LoVo (cell line): ENCODE results near the gene KISS1R.

ENCODE experiments used
- DNase-seq: peaks from one replicate; pipeline ENCODE4 v3.0.0-alpha.2; 2016; ENCODE audit warnings: low spot score

KISS1R gene

DNA sequence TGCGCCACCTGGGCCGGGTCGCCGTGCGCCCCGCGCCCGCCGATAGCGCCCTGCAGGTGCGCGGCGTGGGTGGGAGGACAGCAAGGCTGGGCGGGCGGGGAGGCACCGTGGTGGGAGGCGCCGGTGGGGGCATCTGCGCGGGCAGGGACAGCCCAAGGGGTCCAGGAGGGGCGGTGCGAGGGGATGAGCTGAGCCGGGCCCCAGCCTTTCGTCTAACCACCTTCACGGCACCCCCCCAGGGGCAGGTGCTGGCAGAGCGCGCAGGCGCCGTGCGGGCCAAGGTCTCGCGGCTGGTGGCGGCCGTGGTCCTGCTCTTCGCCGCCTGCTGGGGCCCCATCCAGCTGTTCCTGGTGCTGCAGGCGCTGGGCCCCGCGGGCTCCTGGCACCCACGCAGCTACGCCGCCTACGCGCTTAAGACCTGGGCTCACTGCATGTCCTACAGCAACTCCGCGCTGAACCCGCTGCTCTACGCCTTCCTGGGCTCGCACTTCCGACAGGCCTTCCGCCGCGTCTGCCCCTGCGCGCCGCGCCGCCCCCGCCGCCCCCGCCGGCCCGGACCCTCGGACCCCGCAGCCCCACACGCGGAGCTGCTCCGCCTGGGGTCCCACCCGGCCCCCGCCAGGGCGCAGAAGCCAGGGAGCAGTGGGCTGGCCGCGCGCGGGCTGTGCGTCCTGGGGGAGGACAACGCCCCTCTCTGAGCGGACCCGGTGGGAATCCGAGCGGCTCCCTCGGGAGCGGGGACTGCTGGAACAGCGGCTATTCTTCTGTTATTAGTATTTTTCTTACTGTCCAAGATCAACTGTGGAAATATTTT, 3.1 kb downstream of the KISS1R start:
- no peak for DNase-seq

DNA sequence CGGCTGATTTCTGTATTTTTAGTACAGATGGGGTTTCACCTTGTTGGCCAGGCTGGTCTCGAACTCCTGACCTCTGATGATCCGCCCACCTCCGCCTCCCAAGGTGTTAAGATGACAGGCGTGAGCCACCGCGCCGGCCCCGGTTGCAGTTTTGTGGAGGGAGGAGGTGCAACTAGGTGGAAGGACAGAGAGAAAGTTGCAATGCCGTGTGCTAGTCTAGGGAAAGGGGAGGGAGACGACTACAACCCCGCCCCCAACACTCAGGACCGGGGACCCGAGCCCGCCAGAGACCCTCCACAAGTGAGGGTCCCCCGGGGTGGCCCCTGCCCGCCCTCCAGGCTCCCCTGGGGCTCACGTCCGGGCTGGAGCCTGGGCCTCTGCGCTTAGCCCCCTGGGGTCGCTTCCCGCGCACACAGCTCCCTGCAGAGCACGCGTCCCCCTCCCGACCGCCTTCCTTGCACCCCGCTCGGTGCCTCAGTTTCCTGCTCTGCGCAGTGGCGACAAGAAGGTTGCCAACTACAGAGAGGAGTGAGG, 7.5 kb downstream of the KISS1R start:
- no peak for DNase-seq

DNA sequence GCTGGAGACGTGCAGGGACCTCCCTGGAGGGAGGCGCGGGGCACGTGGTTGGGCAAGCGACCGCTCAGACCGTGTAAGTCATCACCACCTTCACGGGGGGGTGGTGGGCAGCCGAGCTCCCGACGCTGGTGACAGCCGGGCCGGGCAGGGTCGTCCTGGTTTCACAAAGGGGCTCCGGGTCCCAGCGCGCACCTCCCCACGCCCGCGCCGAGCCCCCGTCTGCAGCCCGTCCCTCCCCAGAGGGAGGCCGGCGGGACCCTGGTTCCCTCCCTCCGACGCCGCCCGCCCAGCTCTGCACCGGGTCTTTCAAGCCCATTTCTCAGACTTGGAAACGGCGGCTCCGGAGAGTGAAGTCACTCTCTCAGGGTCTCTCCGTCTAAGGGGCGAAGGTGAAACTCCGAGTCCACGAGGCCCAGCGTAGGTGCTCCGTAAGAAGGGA, 8.0 kb downstream of the KISS1R start:
- peak; percentile 82 for DNase-seq

DNA sequence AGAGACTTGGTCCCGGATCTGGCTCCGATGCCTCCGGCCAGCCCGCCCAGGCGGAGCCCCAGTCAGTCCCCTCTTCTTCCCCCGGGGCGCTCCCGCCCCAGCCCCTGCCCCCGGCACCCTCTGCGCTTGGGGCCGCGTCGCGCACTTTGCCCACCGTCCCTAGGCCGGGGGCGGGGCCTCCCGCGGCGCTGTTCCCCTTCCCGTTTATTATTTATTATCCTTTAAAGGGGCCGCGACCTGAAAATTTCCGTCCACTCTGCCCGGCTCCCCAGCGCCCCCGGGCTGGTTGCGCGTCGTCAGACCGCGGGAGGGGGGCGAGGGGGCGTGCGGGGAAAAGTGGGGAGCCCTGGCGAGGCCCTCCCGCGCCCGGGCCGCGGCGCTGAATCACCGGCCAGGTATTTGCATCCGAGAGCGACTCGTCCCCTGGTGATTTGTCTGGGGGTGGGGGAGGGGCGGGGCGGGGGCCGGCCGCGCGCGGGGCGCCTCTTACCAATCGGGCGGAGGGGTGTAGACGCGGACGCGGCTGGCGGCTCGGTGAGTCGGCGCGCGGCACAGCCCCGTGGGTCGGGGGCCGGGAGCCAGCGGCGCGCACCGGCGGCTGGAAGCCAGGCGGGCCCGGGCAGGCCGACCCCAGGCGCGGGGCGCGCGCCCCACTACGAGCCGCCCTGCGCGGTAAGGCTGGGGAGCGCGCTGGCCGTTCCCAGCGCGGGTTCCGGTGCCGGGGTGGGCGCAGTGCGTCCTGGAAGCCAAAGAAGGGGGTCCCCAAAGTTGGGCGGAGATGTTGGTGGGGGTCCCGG, 8.6 kb downstream of the KISS1R start, which contains the start of gene ARID3A:
ARID3A (plus strand) TSS at position 510 of the 797 bp plus-strand sequence. CDS start 3,494 bp downstream, outside the sequence.
- peak; percentile 85 for DNase-seq

DNA sequence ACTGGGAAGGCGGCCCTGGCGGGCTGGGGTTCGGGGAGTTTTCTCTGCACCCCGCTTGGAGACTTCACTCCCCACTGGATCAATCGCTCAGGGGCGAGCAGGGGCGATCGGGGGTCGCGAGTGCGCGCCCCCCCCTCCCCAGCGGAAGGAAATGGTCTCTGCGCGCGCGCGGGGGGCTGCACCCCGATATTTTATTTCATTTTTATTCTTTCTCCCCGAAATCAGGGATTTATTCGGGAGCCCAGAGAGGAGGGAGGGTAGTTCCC, 9.1 kb downstream of the KISS1R start:
- DNase-seq: no peak

GRCh38 chr19:926589-927350, 9.6 kb downstream of the KISS1R start:
- DNase-seq: no peak

DNA sequence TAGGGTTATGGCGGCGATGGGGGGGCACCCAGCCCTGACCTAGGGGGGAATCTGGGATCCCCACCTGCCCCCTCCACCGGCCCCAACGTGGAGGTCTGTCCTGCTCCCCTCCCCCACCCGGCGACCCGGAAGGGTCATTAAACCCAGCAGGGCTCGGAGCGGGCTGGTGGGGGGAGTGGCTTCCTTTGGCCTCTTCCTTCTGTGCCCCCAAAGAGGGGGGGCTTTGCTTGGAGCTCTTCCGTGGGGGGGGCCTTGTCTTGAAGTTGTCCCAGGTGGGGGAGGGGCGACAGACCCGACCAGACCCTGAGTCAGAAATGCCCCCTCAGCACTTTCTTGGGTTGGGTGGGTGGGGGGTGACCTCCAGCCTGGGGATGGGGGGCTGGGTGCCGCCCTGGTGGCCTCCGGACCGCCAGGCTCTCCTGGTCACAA, 10.2 kb downstream of the KISS1R start:
- DNase-seq: no peak

- DNase-seq: no peak
Observed at GRCh38 chr19:927780-928401, 10.8 kb downstream of the KISS1R start.

DNA sequence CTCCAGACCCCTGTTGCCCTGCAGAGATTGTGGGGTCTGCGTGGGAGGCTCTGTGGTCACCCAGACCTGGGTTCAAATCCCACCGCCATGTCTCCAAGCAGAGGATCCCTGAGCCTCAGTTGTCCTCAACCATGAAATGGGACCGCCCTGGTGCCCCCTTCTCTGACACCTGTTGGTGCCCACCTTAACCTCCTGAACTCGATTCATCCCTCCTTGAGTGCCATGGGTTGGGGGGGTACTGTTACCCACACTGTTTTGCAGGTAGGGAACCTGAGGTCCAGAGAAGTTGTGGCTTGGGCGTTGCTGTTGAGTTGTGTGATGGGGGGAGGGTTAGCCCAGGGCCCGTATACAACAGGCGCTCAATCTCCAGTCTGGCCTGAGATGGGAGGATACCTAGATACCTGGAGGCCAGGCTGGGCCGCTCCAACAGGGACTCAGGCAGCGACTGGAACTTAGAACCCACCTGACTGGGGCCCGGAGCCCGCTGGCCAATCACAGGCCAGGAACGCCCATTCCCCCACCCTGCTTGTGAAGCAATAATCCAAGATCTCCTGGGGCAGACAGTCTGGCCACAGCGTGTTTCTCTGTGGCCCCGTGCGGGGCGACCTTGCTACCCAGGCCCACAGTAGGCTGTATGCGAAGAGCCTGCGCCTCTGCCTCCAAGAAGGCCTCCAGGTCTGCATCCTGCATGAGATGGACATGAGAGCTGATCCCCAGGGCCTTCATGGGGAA, 11.5 kb downstream of the KISS1R start:
- DNase-seq: no peak

GRCh38 chr19:929203-929890, 12.2 kb downstream of the KISS1R start:
- no peak for DNase-seq

DNA sequence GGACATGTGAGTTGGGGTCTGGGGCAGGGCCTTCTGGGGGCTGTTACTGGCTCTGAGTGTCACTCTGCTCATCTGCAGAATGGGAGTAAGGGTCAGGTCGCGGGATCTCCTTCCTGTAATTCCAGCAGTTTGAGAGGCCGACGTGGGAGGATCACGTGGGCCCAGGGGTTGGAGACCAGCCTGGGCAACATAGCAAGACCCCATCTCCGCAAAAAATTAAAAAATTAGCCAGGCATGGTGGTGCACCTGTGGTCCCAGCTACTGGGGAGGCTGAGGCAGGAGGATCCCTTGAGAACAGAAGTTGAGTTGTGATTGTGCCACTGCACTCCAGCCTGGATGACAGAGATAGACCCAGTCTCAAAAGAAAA, 12.7 kb downstream of the KISS1R start:
- DNase-seq: no peak

- DNase-seq: no peak
Observed at GRCh38 chr19:931860-932647, 14.9 kb downstream of the KISS1R start.

DNA sequence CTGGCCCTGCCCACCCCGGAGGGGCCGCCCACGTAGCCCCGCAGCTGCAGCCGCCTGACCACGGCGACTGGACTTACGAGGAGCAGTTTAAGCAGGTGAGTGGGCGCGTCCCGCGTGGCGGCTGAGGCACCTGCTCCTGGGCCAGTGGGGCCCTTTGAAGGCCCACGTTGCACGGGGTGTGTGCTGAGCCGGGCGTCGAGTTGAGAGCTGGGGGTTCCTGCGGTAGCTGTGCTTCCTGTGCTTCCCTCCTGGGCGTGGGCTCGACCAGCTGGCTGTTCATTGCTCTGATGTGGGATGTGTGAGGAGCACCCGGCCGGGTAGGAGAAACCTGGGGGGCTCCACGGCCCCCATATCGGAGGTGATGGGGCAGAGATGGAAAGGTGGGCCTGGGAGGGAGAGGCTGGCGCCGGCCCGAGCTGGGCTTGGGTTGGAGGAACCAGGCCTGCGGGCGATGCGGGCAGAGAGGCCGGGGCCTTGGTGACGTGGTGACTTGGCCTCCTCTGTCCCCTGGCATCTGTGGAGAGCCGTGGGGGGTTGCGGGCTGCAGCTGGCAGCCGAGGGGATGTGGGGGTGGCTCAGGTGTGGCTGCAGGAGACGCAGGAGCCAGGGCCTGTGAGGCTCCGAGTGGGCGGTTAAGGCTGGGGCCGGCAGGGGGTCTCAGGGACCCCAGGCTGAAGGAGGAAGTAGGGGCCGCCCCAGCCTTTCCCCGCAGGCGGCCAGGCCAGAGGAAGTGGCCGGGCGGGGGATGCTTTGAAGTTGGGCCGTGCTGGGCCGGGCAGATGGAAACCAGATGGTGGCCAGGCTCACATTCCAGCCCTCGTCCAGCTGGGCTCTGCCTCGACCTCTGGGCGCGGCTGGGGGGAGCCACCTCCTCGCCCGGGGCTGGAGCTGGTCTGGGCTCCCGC, 15.8 kb downstream of the KISS1R start:
- DNase-seq: no peak

GRCh38 chr19:933553-933882, 16.4 kb downstream of the KISS1R start:
- no peak for DNase-seq

- no peak for DNase-seq
Observed at GRCh38 chr19:934197-934840, 17.2 kb downstream of the KISS1R start.

GRCh38 chr19:934865-935479, 17.8 kb downstream of the KISS1R start:
- no peak for DNase-seq

DNA sequence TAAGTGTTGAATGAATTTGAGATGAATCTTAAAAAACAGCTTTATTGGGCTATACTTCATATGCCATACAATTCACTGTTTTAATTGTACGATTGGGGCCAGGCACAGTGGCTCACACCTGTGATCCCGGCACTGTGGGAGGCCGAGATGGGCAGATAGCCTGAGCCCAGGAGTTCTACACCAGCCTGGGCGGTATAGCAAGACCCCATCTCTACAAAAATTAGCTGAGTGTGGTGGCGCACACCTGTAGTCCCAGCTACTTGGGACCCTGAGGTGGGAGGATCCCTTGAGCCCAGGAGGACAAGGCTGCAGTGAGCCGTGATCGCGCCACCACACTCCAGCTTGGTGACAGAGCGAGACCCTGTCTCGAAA, 19.0 kb downstream of the KISS1R start:
- no peak for DNase-seq

DNA sequence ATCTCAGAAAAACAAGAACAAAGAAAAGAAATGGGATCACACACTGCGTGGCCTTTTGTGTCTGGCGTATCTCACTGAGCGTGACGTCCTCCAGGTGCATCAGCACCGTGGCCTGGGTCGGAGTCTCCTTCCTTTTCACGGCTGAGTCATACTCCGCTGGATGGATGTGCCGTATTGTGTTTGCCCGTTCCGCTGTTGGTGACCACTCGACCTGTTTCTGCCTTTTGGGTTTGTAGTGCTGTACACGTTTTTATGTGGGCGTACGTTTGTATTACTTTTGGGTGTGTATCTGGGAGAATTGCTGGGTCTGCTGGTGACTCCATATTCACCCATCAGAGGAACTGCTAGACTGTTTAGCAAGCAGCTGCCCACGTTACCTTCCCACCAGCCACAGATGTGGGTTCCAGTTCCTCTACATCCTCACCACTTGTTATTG, 20.1 kb downstream of the KISS1R start:
- no peak for DNase-seq
